HepG2 (cell line): Measurements from ENCODE around the gene GNB1. TPM values are rescaled to one million over a fixed set of nuclear protein-coding genes. Genes with fewer than 3 reads are reported as not detected.

Experiments
- ARID3A ChIP-seq: IDR thresholded peaks from 2 replicates; pipeline ENCODE4 v1.6.1; 2012; ENCODE audit warnings: low read depth, low read length, improper control_type of control experiment
- FOXK1 ChIP-seq: sonication (generic); formaldehyde crosslinking; IDR thresholded peaks from 2 replicates; pipeline ENCODE4 v1.4.0; 2020; ENCODE audit warnings: low read depth, missing genetic modification reagents, borderline replicate concordance
- GPBP1L1 ChIP-seq: sonication (generic); formaldehyde crosslinking; IDR thresholded peaks from 2 replicates; pipeline ENCODE4 v1.5.0; 2020; ENCODE audit warnings: mild to moderate bottlenecking, missing genetic modification reagents
- MED8 ChIP-seq: sonication (generic); formaldehyde crosslinking; IDR thresholded peaks from 2 replicates; pipeline ENCODE4 v1.8.1; 2023; ENCODE audit warnings: mild to moderate bottlenecking, missing genetic modification reagents; ENCODE audit not compliant: insufficient replicate concordance
- MLX ChIP-seq: IDR thresholded peaks from 2 replicates; pipeline ENCODE4 v1.6.1; 2016
- MLXIP ChIP-seq: sonication (generic); formaldehyde crosslinking; IDR thresholded peaks from 2 replicates; pipeline ENCODE4 v1.9.0; 2021; ENCODE audit warnings: missing genetic modification reagents, borderline replicate concordance
- NFAT5 ChIP-seq: sonication (generic); formaldehyde crosslinking; IDR thresholded peaks from 2 replicates; pipeline ENCODE4 v1.4.0; 2020; ENCODE audit warnings: missing genetic modification reagents
- NFE2L1 ChIP-seq: sonication (generic); formaldehyde crosslinking; IDR thresholded peaks from 2 replicates; pipeline ENCODE4 v1.4.0; 2020; ENCODE audit warnings: missing genetic modification reagents, mild to moderate bottlenecking, borderline replicate concordance
- NONO ChIP-seq, 2 experiments: fragments of 450-650 bp in 1 of 2; sonication (generic) in 1 of 2; formaldehyde crosslinking in 1 of 2; IDR thresholded peaks in 1 of 2; conservative IDR thresholded peaks in 1 of 2; 2 replicates each; pipeline versions ENCODE4 v1.6.1 to v1.8.0; 2017 to 2022; ENCODE audit warnings: mild to moderate bottlenecking in 1 of 2, missing genetic modification reagents in 1 of 2, moderate library complexity in 1 of 2
- SALL1 ChIP-seq: sonication (generic); formaldehyde crosslinking; IDR thresholded peaks from 2 replicates; pipeline ENCODE4 v1.8.0; 2022; ENCODE audit warnings: mild to moderate bottlenecking, missing genetic modification reagents
- ZNF235 ChIP-seq: sonication (generic); formaldehyde crosslinking; IDR thresholded peaks from 2 replicates; pipeline ENCODE4 v1.8.1; 2023; ENCODE audit warnings: mild to moderate bottlenecking, missing genetic modification reagents, borderline replicate concordance
- ZNF274 ChIP-seq: sonication (generic); formaldehyde crosslinking; IDR thresholded peaks from 2 replicates; pipeline ENCODE4 v1.5.1; 2020; ENCODE audit warnings: mild to moderate bottlenecking, missing genetic modification reagents
- ZNF367 ChIP-seq: sonication (generic); formaldehyde crosslinking; IDR thresholded peaks from 2 replicates; pipeline ENCODE4 v1.4.0; 2020; ENCODE audit warnings: missing genetic modification reagents, borderline replicate concordance
- ZNF761 ChIP-seq: sonication (generic); formaldehyde crosslinking; conservative IDR thresholded peaks from 2 replicates; pipeline ENCODE4 v1.4.0; 2020; ENCODE audit warnings: mild to moderate bottlenecking, missing genetic modification reagents
- polyA plus RNA-seq, 8 experiments: library from polyadenylated mRNA; depleted of rRNA in 3 of 8; stranded (reverse) in 7 of 8; unstranded in 1 of 8; fragments of >200 nt; fragmentation: Illumina TruSeq in 4 of 8; extraction: Trizol in 4 of 8; gene quantifications; 2 replicates each; pipeline versions ENCODE4 v1.2.1 to v1.2.3, GENCODE V29; 2011 to 2016; ENCODE audit warnings: low read depth in 4 of 8, missing spikeins in 1 of 8, mixed read lengths in 1 of 8; ENCODE audit not compliant: insufficient read depth in 1 of 8
- total RNA-seq, 5 experiments: library from RNA; depleted of rRNA; stranded (reverse); fragments of >200 nt; fragmentation: Illumina TruSeq; extraction: Trizol; gene quantifications; 2 replicates each; pipeline ENCODE4 v1.2.3, GENCODE V29; 2016; ENCODE audit warnings: low read depth in 1 of 5

GNB1 gene
- total and polyA plus RNA-seq, 2 of the 13 experiments (the other 11 are each of a cell fraction or from before 2014, with no cell fraction given), result 66.2 to 327 TPM

GRCh38 chr1:1919304-1920056 lies 28.6 kb upstream of the GNB1 start (continued):
- TF ChIP-seq ZNF367 (CRISPR knock-in tag), result peak; percentile 92; the same call in 1 of the 2 replicates
- TF ChIP-seq FOXK1 (CRISPR knock-in tag), result no peak
- TF ChIP-seq NONO (IDR thresholded peaks at IDR 0.05), result no peak
- TF ChIP-seq NONO (CRISPR knock-in tag; conservative IDR thresholded peaks at IDR 0.05), result peak; percentile 70
- TF ChIP-seq SALL1 (CRISPR knock-in tag), result peak; percentile 74
- no peak for TF ChIP-seq ZNF761 (CRISPR knock-in tag)
- TF ChIP-seq ARID3A, result no peak
- 0 out of 2 replicates have a peak, but pooled peaks have one; percentile 56 for TF ChIP-seq NFAT5
- TF ChIP-seq ZNF235 (CRISPR knock-in tag), result peak; percentile 89; the same call in 1 of the 2 replicates
- TF ChIP-seq MLX (CRISPR knock-in tag), result 0 out of 2 replicates have a peak, but pooled peaks have one; percentile 32
- TF ChIP-seq MED8 (CRISPR knock-in tag), result peak; percentile 82
- TF ChIP-seq MLXIP (CRISPR knock-in tag), result no peak
- TF ChIP-seq ZNF274 (CRISPR knock-in tag), result peak; percentile 53
- no peak for TF ChIP-seq GPBP1L1 (CRISPR knock-in tag)
- peak; percentile 64; the same call in 1 of the 2 replicates for TF ChIP-seq NFE2L1 (CRISPR knock-in tag)
